GM19455 (cell line): ENCODE measurements around the gene CARD16.
"Not testable (repeated sequence)": the region's sequence is repeated elsewhere in the genome, so short reads cannot be mapped to it uniquely, and the experiment has no call there.

Experiments
- ATAC-seq: cut with Tn5 transposase; IDR thresholded peaks from one replicate; pipeline ENCODE4 v1.9.1; 2021; ENCODE audit not compliant: unreplicated experiment

The CARD16 gene

DNA sequence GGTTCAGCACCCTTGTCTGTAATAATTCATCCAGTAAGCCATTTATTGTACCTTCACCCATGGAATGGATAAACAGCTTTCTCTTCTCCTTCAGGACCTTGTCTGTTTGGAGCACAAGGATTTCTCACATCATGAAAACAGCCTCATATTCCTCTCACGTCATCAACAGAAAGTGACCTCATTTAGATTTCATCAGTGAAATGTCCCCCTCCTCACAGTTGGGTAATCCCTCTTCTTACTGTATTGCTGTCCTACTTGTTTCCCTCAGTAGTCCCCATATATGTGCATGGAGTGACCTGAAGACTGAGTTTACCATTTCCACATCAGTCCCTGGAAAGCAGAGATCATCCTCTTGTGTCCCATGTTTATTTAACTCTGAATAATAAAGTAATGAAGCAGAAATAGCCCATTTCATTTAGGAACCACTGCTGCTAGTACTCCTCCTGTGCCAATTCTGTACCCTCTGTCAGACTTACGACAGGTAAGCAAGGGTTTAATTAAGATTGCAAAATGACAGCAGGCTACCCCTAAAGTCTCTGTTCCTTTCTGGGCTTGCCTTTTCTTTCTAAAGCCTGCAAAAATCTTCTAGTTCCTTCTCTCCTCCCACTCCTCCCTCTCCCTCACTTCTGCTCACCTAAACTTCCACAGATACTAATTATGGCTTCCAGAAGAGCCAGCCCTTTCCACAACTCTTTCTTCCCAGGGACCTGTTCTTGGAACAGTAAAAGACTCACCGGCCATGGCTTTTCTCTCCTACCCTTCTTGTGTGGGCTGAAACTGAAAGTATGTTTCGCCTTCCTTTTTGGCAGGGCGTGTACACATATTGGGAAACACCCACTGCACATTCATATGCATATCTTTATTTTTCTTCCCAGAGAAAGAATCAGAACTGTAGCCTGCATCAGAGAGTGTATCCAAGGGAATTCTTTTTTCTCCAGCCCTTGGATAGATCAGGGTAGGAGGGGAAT lies at the start of gene CARD16:
Gene CARD16, minus strand, starts transcription at position 779 of the 968 bp plus-strand sequence. Its CDS starts 38 bp downstream, at position 741.
- ATAC-seq, result peak; percentile 100

DNA sequence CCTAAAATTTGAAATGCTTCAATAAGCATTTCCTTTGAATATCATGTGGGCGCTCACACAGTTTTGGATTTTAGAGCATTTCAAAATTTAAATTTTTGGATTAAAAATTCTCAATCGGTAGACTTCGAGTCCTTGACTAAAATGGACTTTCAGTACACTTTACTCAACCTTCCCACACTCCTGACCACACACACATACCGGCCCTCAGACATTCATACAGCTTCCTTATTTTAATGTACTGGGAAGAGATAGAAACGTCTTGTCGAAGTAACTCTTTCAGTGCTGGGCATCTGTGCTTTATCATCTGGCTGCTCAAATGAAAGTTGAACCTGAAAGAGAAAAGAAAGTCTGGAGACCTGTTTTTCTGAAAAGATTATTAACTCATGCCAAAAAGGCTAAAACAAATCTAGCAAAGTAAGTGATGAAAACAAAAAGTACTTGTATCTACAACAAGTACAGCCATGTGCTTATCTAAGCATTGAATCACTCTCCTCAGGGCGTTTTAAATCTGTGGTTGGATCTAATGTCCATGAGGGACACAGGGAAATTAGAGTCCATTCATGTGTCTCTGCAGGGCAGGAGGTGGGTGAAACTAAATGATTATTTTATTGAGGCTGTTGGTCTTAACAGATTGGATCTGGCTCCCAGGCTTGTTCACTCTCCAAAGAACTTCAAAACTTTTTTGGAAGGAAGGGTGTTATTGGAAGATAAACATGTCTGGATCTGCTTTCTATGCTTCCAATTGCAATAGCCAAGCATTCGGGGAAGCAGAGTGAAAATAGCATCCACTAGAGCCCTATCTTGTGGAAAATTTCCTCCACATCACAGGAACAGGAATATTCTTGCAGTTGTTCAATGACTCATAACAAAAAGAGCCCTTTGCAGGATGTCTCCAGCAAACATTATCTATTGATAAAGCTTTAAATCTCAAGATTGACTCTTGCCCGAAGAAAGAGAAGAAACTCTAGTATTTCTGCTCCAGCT lies 47.4 kb upstream of the CARD16 start:
- no peak for ATAC-seq

- ATAC-seq, result no peak
Measured at GRCh38 chr11:105081412-105082150, 36.4 kb upstream of the CARD16 start.

DNA sequence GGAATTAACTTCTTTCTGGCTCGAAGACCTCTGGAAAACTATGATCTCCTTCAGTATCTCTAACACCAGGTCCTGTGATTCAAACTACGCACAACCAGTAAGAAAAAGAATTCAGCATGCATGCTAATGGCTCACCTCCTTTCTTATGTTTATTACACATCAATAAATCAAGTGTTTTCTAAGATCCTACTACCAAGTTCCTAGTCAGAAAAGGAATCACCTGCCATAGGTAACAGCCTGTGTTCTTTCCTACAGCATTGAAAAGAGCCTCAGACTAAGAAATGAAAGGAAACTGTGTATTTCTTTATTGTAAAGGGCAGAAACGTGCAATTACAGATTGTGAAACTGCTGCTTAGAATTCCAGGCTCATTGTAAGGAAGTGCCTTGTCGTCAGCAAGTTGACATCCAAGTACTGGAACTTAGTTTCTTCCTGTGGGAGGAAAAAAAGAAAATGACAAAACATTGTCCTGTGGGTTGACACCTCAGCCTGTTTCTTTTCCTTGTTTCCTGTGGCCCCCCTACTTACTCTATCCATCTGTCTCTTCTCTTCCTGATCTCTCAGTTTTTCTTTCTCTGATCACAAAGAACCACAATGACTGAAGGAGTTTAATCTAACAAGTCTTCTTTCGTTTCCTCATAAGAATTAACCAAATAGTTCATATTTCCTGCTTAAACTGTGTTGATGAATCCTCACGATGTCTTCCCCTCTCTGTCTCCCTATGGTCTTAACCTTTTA lies 35.2 kb upstream of the CARD16 start:
- ATAC-seq, result not testable (repeated sequence)

DNA sequence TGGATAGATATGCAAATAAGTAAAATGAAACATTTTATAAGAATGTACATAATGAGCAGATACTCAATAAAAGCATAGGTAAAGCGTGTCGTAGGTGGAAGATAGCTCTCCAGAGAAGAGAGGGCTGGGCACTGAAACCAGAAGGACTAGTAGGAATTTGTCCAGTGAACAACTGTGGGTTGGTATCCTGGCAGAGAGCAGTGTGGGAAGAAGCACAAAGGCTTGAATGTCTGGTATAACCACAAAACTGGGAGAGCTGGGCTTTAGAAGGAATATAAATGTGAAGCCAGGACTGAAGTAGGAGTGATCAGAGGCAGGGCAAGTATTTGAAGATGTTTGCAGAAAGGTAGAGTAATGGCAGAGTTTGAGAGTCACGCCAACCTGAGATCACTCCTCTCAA lies 33.1 kb upstream of the CARD16 start:
- no peak for ATAC-seq

GRCh38 chr11:105077141-105077790 lies 32.1 kb upstream of the CARD16 start:
- not testable (repeated sequence) for ATAC-seq

DNA sequence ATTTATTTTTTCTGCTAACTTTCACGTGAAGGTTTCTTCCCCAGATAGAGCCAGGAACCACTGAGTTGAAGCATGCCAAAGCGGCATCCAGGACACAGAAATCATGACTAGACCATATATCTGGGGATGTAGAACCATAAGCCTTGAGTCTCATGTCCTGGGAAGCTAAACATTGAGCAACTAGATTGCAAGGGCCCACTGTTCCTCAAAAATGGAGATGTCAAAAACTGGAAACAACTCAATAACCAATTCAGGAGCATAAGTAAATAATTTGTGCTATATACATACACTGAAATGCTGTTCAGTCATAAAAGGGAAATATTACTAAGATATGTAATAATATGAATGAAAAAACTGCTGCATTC lies 29.0 kb upstream of the CARD16 start:
- no peak for ATAC-seq

DNA sequence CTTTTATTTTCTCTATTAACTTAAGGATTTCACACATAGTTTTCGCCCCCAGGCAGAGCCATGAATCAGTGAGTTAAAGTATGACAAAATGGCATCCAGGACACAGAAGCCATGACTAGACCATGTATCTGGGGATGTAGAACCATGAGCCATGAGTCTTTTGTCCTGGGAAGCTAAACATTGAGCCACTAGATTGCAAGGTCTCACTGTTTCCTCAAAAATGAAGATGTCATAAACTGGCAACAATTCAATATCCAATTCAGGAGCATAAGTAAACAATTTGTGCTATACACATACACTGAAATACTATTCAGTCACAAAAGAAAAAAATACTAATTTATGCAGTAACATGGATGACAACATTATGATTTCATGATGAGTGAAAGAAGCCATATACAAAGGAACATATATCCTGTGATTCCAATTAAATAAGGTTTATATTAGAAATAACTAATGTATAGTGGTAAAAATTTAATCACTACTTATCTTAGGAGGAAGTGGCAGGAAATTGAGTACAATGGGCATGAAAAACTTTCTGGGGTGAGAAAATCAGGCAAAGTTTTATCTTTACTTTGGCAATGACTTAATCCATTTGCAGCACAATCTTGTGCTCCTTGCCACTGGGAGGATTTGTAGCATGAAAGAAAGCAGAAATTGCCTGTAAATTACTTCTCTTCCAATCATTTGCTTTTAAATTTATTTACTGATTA lies 28.5 kb upstream of the CARD16 start:
- ATAC-seq, result no peak

DNA sequence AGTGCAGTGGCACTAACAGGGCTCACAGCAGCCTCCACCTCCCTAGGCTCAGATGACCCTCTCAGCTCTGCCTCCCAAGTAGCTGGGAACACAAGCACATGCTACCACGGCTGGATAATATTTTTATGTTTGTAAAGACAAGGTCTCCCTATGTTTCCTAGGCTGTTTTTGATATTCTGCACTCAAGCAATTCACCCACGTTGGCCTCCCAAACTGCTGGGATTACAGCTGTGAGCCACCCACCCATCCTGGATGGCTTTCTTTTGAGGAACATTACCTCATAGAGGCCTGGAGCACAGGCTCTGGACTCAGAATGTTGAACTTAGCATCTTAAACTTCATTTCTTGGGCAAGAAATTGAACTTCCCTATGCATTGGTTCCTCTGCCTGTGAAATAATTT lies 26.9 kb upstream of the CARD16 start:
- ATAC-seq, result not testable (repeated sequence)

DNA sequence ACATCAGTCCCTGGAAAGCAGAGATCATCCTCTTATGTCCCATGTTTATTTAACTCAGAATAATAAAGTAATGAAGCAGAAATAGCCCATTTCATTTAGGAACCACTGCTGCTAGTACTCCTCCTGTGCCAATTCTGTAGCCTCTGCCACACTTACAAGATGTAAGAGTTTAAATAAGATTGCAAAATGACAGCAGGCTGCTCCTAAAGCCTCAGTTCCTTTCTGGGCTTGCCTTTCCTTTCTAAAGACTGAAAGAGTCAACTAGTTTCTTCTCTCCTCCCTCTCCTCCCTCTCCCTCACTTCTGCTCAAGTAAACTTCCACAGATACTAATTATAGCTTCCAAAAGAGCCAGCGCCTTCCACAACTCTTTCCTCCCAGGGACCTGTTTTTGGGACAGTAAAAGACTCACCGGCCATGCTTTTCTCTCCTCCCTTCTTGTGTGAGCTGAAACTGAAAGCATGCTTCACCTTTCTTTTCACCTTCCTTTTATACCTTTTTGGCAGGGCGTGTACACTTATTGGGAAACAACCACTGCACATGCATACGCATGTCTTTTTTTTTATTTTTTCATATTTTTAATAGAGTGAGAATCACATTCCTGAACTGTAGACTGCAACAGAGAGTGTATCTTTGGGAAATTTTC lies 26.1 kb upstream of the CARD16 start:
- ATAC-seq, result no peak

GRCh38 chr11:105070306-105070705 lies 25.2 kb upstream of the CARD16 start:
- no peak for ATAC-seq

DNA sequence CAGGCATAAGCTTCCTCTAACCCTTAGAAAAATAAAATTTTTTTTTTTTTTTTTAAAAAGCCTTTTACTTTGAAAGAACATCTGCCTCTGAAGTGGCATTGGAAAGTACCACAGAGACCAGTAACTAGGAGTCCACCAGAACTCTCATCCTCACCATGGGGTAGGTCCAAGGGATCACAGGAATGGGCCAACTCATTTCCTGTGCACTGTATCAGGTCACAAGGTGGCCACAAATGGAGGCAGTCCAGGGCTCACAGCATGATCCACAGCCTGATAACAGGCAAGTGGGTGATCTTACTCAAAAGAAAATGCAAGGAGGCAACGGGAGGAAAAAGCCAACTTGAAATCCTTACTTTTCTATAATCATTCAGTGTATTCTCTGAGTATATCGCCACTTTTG lies 24.6 kb upstream of the CARD16 start:
- not testable (repeated sequence) for ATAC-seq

GRCh38 chr11:105063245-105063941 lies 18.3 kb upstream of the CARD16 start:
- ATAC-seq, result not testable (repeated sequence)

DNA sequence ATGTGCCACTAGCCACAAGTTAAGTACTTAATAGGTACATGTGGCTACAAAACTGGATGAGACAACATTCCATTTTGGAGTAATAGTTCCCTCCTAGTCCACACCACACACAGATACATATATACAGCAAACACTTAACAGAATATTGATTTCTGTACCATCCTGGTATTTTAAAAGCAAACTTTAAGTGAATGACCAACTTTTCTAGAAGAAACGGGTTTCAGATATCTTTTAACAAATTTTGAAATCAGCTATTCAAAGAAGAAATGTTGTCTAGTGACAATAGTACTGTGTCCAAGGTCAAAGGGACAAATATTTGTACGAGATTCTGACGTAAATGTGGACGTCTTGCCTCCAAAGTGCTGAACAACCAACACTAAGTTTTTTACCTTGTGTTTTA lies 12.3 kb upstream of the CARD16 start:
- ATAC-seq, result no peak

DNA sequence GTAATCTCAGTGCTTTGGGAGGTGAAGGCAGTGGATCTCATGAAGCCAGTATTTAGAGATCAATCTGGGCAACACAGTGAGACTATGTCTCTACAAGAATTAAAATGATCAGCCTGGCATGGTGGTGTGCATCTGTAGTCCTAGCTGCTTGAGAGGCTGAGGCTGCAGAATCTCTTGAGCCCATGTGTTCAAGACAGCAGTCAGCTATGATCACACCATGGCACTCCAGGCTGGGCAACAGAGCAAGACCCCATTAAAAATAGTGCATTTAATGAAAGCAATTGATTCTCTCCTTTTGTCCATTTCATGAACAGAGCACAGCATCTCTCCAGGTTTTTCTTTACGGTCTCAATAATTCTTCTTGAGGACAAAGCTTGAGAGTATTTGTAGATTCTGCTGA lies 11.3 kb upstream of the CARD16 start:
- ATAC-seq, result no peak

DNA sequence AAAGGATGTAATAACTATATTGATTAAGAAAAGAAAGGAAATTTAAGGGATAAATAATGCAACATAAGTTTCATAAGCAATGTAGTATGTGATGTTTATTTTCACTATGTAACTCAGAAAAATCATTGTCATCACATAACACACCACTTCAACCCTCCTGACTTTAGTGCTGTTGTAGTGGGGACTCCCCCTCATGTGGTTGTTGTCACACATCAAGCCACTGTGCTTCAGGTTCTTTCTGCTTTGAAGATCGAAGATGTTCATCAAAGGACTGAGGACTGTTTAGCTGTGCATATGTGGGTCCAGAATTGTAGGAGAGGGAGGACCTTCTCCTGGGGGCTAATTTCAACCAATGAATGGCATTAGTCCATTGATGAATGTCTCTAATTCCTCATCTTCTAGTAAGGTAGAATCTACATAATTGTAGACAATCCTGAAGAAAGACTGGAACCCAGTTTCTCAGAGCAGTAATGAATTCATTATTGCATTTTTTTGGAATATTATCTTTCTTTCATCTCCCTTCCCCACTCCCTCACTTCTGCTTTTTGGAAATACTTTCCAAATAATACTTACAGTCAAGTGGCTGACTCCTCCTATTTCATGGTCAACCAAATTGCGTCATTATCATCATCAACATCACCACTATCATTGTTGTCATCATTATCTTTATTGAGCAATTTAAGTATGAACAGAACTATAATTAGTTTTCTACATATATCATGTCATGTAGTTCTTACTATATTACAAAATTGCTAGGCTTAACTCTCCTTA lies 9.8 kb upstream of the CARD16 start:
- no peak for ATAC-seq

GRCh38 chr11:105052487-105052886 lies 7.4 kb upstream of the CARD16 start:
- ATAC-seq, result no peak
